ENCODE data around the gene GARIN5A.

Gene GARIN5A

GRCh38 chr19:50433201-50434180 is 43.2 kb downstream of the GARIN5A start:
- Histone ChIP-seq H3K27ac (ENCODE audit: insufficient read depth in 1 of 2, low read depth in 1 of 2, low read length in 2 of 2, poor library complexity in 1 of 2, severe bottlenecking in 2 of 2) (no peak overlapping the region), H3K9me3 (ENCODE audit: control extremely low read depth in 1 of 5, control insufficient read depth in 4 of 5, insufficient read depth in 2 of 5, low read depth in 1 of 5, low read length in 4 of 5) (no peaks in the 10 kb centered on the region), H3K4me1 (ENCODE audit: control extremely low read depth in 1 of 4, control insufficient read depth in 4 of 4, insufficient read depth in 4 of 4, low read length in 3 of 4) (peaks cover 0 to 26% (median 21%) of the 10 kb centered on the region in 4 experiments), H3K36me3 (ENCODE audit: control insufficient read depth in 4 of 4, insufficient read depth in 4 of 4, low read length in 3 of 4) (no peaks in the 10 kb centered on the region), H3K4me3 (ENCODE audit: control insufficient read depth in 1 of 7, extremely low read depth in 1 of 7, insufficient read depth in 4 of 7, low read depth in 2 of 7, low read length in 6 of 7) (no peak overlapping the region), H3K27me3 (replicated peaks in 2 of 5; ENCODE audit: control insufficient read depth in 4 of 5, insufficient read depth in 5 of 5, low read length in 4 of 5) (peaks cover 0 to 5% (median 0%) of the 10 kb centered on the region in 5 experiments)
- DNase-seq: no peak
- 91% methylated on average over 16 of the region's 19 CpGs for WGBS (ENCODE audit: insufficient coverage)
- ChIA-PET CTCF (interaction anchor here (1.6 kb wide), 1 partner anchor 27 kb away, joined by 4 read pairs; no protein-coding TSS in a partner anchor), POLR2A (no interaction called here)

GRCh38 chr19:50432221-50433028 is 44.2 kb downstream of the GARIN5A start, which contains the start of gene MYBPC2:
Gene MYBPC2, plus strand, starts transcription at chr19:50432892. Its CDS starts 62 bp downstream, at chr19:50432954.
- peaks cover 0 to 5% (median 0%) of the 10 kb centered on the region in 5 experiments for H3K27me3 ChIP-seq (replicated peaks in 2 of 5; ENCODE audit: control insufficient read depth in 4 of 5, insufficient read depth in 5 of 5, low read length in 4 of 5)
- ChIA-PET POLR2A (interaction anchor here (0.6 kb wide), 1 partner anchor 38 kb away, joined by 3 read pairs; no protein-coding TSS in a partner anchor), CTCF (interaction anchor here (1.6 kb wide), 1 partner anchor 28 kb away, joined by 6 read pairs; no protein-coding TSS in a partner anchor)
- WGBS (ENCODE audit: insufficient coverage): 4% methylated on average over 28 of the region's 40 CpGs
- peak; percentile 9 to 10 (median 9) for DNase-seq
- no peaks in the 10 kb centered on the region for H3K9me3 ChIP-seq (ENCODE audit: control extremely low read depth in 1 of 5, control insufficient read depth in 4 of 5, insufficient read depth in 2 of 5, low read depth in 1 of 5, low read length in 4 of 5)
- peaks cover 0 to 36% (median 32%) of the 10 kb centered on the region in 4 experiments for H3K4me1 ChIP-seq (ENCODE audit: control extremely low read depth in 1 of 4, control insufficient read depth in 4 of 4, insufficient read depth in 4 of 4, low read length in 3 of 4)
- peak within 1 kb of the TSS; percentile 42 to 86 (median 68) for H3K4me3 ChIP-seq (ENCODE audit: control insufficient read depth in 1 of 7, extremely low read depth in 1 of 7, insufficient read depth in 4 of 7, low read depth in 2 of 7, low read length in 6 of 7)
- no peaks in the 10 kb centered on the region for H3K36me3 ChIP-seq (ENCODE audit: control insufficient read depth in 4 of 4, insufficient read depth in 4 of 4, low read length in 3 of 4)
- peak within 1 kb of the TSS; percentile 40 to 75 for H3K27ac ChIP-seq (ENCODE audit: insufficient read depth in 1 of 2, low read depth in 1 of 2, low read length in 2 of 2, poor library complexity in 1 of 2, severe bottlenecking in 2 of 2)

- H3K9me3 ChIP-seq (ENCODE audit: control extremely low read depth in 1 of 5, control insufficient read depth in 4 of 5, insufficient read depth in 2 of 5, low read depth in 1 of 5, low read length in 4 of 5): no peaks in the 10 kb centered on the region
- DNase-seq: peak; percentile 87 to 92 (median 91)
- WGBS (ENCODE audit: insufficient coverage): 0% methylated on average over 11 of the region's 54 CpGs
- peaks cover 0 to 36% (median 33%) of the 10 kb centered on the region in 4 experiments for H3K4me1 ChIP-seq (ENCODE audit: control extremely low read depth in 1 of 4, control insufficient read depth in 4 of 4, insufficient read depth in 4 of 4, low read length in 3 of 4)
- H3K36me3 ChIP-seq (ENCODE audit: control insufficient read depth in 4 of 4, insufficient read depth in 4 of 4, low read length in 3 of 4): no peaks in the 10 kb centered on the region
- ChIA-PET POLR2A (interaction anchor here (0.6 kb wide), 1 partner anchor 39 kb away, joined by 3 read pairs; no protein-coding TSS in a partner anchor), CTCF (interaction anchor here (1.6 kb wide), 1 partner anchor 29 kb away, joined by 6 read pairs; no protein-coding TSS in a partner anchor)
- H3K27ac ChIP-seq (ENCODE audit: insufficient read depth in 1 of 2, low read depth in 1 of 2, low read length in 2 of 2, poor library complexity in 1 of 2, severe bottlenecking in 2 of 2): peak overlapping the region; percentile 40 to 75
- H3K27me3 ChIP-seq (replicated peaks in 2 of 5; ENCODE audit: control insufficient read depth in 4 of 5, insufficient read depth in 5 of 5, low read length in 4 of 5): peaks cover 0 to 1% (median 0%) of the 10 kb centered on the region in 5 experiments
- H3K4me3 ChIP-seq (ENCODE audit: control insufficient read depth in 1 of 7, extremely low read depth in 1 of 7, insufficient read depth in 4 of 7, low read depth in 2 of 7, low read length in 6 of 7): peak overlapping the region; percentile 42 to 86 (median 68)
These were observed 45.1 kb downstream of the GARIN5A start for GRCh38 chr19:50431343-50432220.

GRCh38 chr19:50430888-50431342 is 45.7 kb downstream of the GARIN5A start:
- H3K4me3 ChIP-seq (ENCODE audit: control insufficient read depth in 1 of 7, extremely low read depth in 1 of 7, insufficient read depth in 4 of 7, low read depth in 2 of 7, low read length in 6 of 7): peak overlapping the region in 6 of 7 experiments; percentile 64 to 86 (median 67)
- peaks cover 0 to 36% (median 33%) of the 10 kb centered on the region in 4 experiments for H3K4me1 ChIP-seq (ENCODE audit: control extremely low read depth in 1 of 4, control insufficient read depth in 4 of 4, insufficient read depth in 4 of 4, low read length in 3 of 4)
- no peaks in the 10 kb centered on the region for H3K27me3 ChIP-seq (replicated peaks in 2 of 5; ENCODE audit: control insufficient read depth in 4 of 5, insufficient read depth in 5 of 5, low read length in 4 of 5)
- H3K27ac ChIP-seq (ENCODE audit: insufficient read depth in 1 of 2, low read depth in 1 of 2, low read length in 2 of 2, poor library complexity in 1 of 2, severe bottlenecking in 2 of 2): peak overlapping the region; percentile 40 to 75
- H3K9me3 ChIP-seq (ENCODE audit: control extremely low read depth in 1 of 5, control insufficient read depth in 4 of 5, insufficient read depth in 2 of 5, low read depth in 1 of 5, low read length in 4 of 5): no peaks in the 10 kb centered on the region
- ChIA-PET POLR2A (no interaction called here), CTCF (interaction anchor here (1.6 kb wide), 1 partner anchor 30 kb away, joined by 6 read pairs; no protein-coding TSS in a partner anchor)
- no peaks in the 10 kb centered on the region for H3K36me3 ChIP-seq (ENCODE audit: control insufficient read depth in 4 of 4, insufficient read depth in 4 of 4, low read length in 3 of 4)
- peak in 1 of 3 donors; percentile 33 for DNase-seq
- 76% methylated on average over 8 of the region's 13 CpGs for WGBS (ENCODE audit: insufficient coverage)

- ChIA-PET CTCF (interaction anchor here (1.1 to 3.1 kb wide), 5 partner anchors 14 to 71 kb away, joined by 3 to 9 read pairs (median 4); no protein-coding TSS in a partner anchor), POLR2A (no interaction called here)
- H3K36me3 ChIP-seq (ENCODE audit: control insufficient read depth in 4 of 4, insufficient read depth in 4 of 4, low read length in 3 of 4): no peaks in the 10 kb centered on the region
- H3K27me3 ChIP-seq (replicated peaks in 2 of 5; ENCODE audit: control insufficient read depth in 4 of 5, insufficient read depth in 5 of 5, low read length in 4 of 5): no peaks in the 10 kb centered on the region
- no peak for DNase-seq
- H3K27ac ChIP-seq (ENCODE audit: insufficient read depth in 1 of 2, low read depth in 1 of 2, low read length in 2 of 2, poor library complexity in 1 of 2, severe bottlenecking in 2 of 2): no peak overlapping the region
- 84% methylated on average over 4 of the region's 7 CpGs for WGBS (ENCODE audit: insufficient coverage)
- H3K4me1 ChIP-seq (ENCODE audit: control extremely low read depth in 1 of 4, control insufficient read depth in 4 of 4, insufficient read depth in 4 of 4, low read length in 3 of 4): peaks cover 0 to 36% (median 31%) of the 10 kb centered on the region in 4 experiments
- no peak overlapping the region for H3K4me3 ChIP-seq (ENCODE audit: control insufficient read depth in 1 of 7, extremely low read depth in 1 of 7, insufficient read depth in 4 of 7, low read depth in 2 of 7, low read length in 6 of 7)
- no peaks in the 10 kb centered on the region for H3K9me3 ChIP-seq (ENCODE audit: control extremely low read depth in 1 of 5, control insufficient read depth in 4 of 5, insufficient read depth in 2 of 5, low read depth in 1 of 5, low read length in 4 of 5)
These were observed 47.7 kb downstream of the GARIN5A start for GRCh38 chr19:50428772-50429463.
